ENCODE data around the gene CDKAL1. TPM values are rescaled to one million over a fixed set of nuclear protein-coding genes. Genes with fewer than 3 reads are reported as not detected.

The CDKAL1 gene
- total RNA-seq, 2 donors from 2014 or later = 12.1 to 19.0 TPM

- H3K4me1 ChIP-seq (replicated peaks) = no peaks in the 10 kb centered on the region
- TF ChIP-seq POLR2AphosphoS5 (IDR thresholded peaks at IDR 0.05) = no peak
- TF ChIP-seq CTCF (IDR thresholded peaks at IDR 0.05) = no peak
- no peak for TF ChIP-seq POLR2A (IDR thresholded peaks at IDR 0.05)
- no peak for DNase-seq (ENCODE audit: low spot score)
- no peaks in the 10 kb centered on the region for H3K36me3 ChIP-seq
- intact Hi-C loops (cut with DNase I) = no loop called here
- H3K9me3 ChIP-seq = no peaks in the 10 kb centered on the region
- H3K27me3 ChIP-seq (replicated peaks; ENCODE audit: insufficient read depth) = no peaks in the 10 kb centered on the region
- H3K27ac ChIP-seq = no peak overlapping the region
- 97% methylated on average over 2 of the region's 2 CpGs for WGBS
- no peak overlapping the region for H3K4me3 ChIP-seq
These were observed 136.5 kb downstream of the CDKAL1 start for GRCh38 chr6:20670750-20671149.

GRCh38 chr6:20672038-20672437 lies 137.8 kb downstream of the CDKAL1 start:
- intact Hi-C loops (cut with DNase I) = no loop called here
- 88% methylated on average over 2 of the region's 2 CpGs for WGBS
- H3K4me1 ChIP-seq (replicated peaks) = no peaks in the 10 kb centered on the region

GRCh38 chr6:20673458-20673857 lies 139.2 kb downstream of the CDKAL1 start:
- Histone ChIP-seq H3K4me1 (replicated peaks) (no peaks in the 10 kb centered on the region), H3K27ac (no peak overlapping the region), H3K9me3 (no peaks in the 10 kb centered on the region), H3K36me3 (no peaks in the 10 kb centered on the region), H3K4me3 (no peak overlapping the region), H3K27me3 (replicated peaks; ENCODE audit: insufficient read depth) (no peaks in the 10 kb centered on the region)
- TF ChIP-seq POLR2A (IDR thresholded peaks at IDR 0.05) (no peak), CTCF (IDR thresholded peaks at IDR 0.05) (no peak), POLR2AphosphoS5 (IDR thresholded peaks at IDR 0.05) (no peak)
- no peak for DNase-seq (ENCODE audit: low spot score)
- intact Hi-C loops (cut with DNase I) = no loop called here
- WGBS = 97% methylated on average over 4 of the region's 4 CpGs

More at GRCh38 chr6:20672038-20672437, 137.8 kb downstream of the CDKAL1 start:
- no peaks in the 10 kb centered on the region for H3K9me3 ChIP-seq
- DNase-seq (ENCODE audit: low spot score) = no peak
- TF ChIP-seq POLR2AphosphoS5 (IDR thresholded peaks at IDR 0.05) = no peak
- no peak for TF ChIP-seq CTCF (IDR thresholded peaks at IDR 0.05)
- no peak for TF ChIP-seq POLR2A (IDR thresholded peaks at IDR 0.05)
- H3K27me3 ChIP-seq (replicated peaks; ENCODE audit: insufficient read depth) = no peaks in the 10 kb centered on the region
- no peak overlapping the region for H3K27ac ChIP-seq
- H3K36me3 ChIP-seq = no peaks in the 10 kb centered on the region
- no peak overlapping the region for H3K4me3 ChIP-seq

GRCh38 chr6:20674664-20675063 lies 140.4 kb downstream of the CDKAL1 start:
- Histone ChIP-seq H3K27ac (no peak overlapping the region), H3K9me3 (no peaks in the 10 kb centered on the region), H3K36me3 (no peaks in the 10 kb centered on the region), H3K27me3 (replicated peaks; ENCODE audit: insufficient read depth) (no peaks in the 10 kb centered on the region), H3K4me1 (replicated peaks) (no peaks in the 10 kb centered on the region), H3K4me3 (no peak overlapping the region)
- TF ChIP-seq POLR2A (IDR thresholded peaks at IDR 0.05) (no peak), POLR2AphosphoS5 (IDR thresholded peaks at IDR 0.05) (no peak), CTCF (IDR thresholded peaks at IDR 0.05) (no peak)
- intact Hi-C loops (cut with DNase I) = no loop called here
- DNase-seq (ENCODE audit: low spot score) = no peak
- WGBS = 86% methylated on average over 1 of the region's 1 CpG

GRCh38 chr6:20678831-20679352 lies 144.6 kb downstream of the CDKAL1 start:
- Histone ChIP-seq H3K4me3 (no peak overlapping the region), H3K9me3 (no peaks in the 10 kb centered on the region), H3K27ac (no peak overlapping the region), H3K27me3 (replicated peaks; ENCODE audit: insufficient read depth) (no peaks in the 10 kb centered on the region), H3K4me1 (replicated peaks) (no peaks in the 10 kb centered on the region), H3K36me3 (no peaks in the 10 kb centered on the region)
- no peak for TF ChIP-seq POLR2A (IDR thresholded peaks at IDR 0.05)
- no peak for TF ChIP-seq POLR2AphosphoS5 (IDR thresholded peaks at IDR 0.05)
- TF ChIP-seq CTCF (IDR thresholded peaks at IDR 0.05) = no peak
- intact Hi-C loops (cut with DNase I) = no loop called here
- WGBS = 93% methylated on average over 2 of the region's 2 CpGs
- no peak for DNase-seq (ENCODE audit: low spot score)

Measured in prostate gland (tissue), 2 donors.